ENCODE results near the gene TUBGCP3.

The TUBGCP3 gene

DNA sequence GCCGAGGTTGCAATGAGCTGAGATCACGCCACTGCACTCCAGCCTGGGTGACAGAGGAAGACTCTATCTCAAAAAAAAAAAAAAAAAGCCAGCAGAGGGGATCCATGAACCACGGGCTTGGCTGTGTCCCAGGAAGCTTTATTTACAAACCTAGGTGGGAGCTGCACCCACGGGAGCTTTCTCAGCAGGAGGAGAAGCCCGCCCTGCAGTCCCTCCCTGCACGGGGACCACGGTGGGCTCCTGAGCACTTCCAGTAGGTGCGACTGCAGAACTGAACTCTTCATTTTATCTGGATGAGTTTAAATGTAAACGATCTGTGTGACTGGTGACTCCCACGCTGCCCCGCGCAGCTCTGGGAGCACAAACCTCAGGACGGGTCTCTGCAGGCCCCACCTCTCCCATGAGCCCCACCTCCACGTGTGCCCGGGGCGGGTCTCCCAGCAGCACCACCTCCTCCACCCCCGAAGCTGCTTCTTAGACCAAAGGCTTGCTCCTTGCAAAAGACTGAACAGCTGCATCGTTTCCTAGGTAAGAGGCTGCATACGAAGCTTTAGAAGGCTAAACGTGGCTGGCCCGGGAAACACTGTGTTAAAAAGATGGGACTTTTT lies 145.4 kb downstream of the TUBGCP3 start:
- DNase-seq (ENCODE audit: low read depth in 2 of 2) = no peak

GRCh38 chr13:112441779-112442310 lies 146.1 kb downstream of the TUBGCP3 start:
- DNase-seq (ENCODE audit: low read depth in 2 of 2) = no peak

DNA sequence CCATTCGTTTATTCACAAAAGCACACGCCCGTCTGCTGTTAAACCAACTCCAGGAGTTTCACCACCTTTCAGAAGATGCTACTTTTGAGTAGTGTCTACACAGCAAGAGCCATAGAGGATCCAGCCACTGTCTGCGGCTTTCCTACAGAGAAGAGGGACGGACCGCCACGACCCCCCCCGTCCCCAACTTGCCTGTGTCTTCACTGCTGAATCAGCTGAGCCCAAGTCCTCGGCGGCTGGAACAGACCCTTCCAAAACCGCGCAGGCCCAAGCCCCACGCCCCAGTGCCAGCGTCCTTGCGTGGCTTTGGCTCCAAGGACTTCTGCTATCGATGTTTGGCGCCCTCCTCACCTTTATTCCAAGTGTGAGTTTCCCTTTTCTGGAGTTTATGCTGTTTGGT lies 146.7 kb downstream of the TUBGCP3 start:
- DNase-seq (ENCODE audit: low read depth in 2 of 2) = no peak

- DNase-seq (ENCODE audit: low read depth in 2 of 2) = no peak
These were observed 149.4 kb downstream of the TUBGCP3 start for GRCh38 chr13:112438515-112438914.

DNA sequence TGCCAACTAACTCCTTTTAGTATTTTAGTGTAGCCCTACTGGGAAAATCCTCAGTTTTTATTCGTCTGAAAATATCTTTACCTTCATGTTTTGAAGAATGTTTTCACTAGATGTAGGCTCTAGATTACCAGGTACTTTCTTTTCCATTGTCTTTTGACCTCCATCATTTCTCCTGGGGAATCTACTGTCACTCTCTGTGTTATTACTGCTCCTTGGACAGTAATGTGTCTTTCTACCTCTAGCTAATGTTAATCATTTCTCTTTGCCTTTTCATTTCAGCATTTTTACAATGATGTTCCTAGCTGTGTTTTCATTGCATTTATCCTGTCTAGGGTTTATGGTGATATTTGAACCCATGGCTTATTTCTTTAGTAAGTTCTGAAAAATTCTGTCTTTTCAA lies 149.9 kb downstream of the TUBGCP3 start:
- no peak for DNase-seq (ENCODE audit: low read depth in 2 of 2)

DNA sequence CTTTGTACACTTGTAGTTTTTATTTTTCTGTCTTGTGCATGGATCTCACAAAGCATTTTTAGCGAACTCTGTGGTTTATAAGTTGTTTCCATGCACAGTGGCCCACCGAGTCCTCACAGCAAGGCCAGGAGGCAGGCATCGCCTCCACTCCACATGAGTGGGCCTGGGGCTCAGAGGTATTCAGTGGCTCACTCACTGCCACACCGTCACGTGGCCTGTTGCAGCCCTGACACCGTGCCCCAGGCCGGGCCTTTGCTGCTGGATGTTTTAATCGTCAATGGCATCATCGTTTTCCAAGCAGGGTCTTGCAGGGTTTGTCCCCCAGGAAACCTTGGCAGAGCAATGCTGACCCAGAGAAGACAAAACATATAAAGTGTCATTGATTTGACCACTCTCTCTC lies 152.0 kb downstream of the TUBGCP3 start:
- no peak for DNase-seq (ENCODE audit: low read depth in 2 of 2)

Data from activated CD8-positive, alpha-beta memory T cell treated with anti-CD3 and anti-CD28 coated beads for 4 hours (primary cell).